HG02885 (cell line): Measurements from ENCODE around the gene FYN.

ENCODE experiments used
- ATAC-seq: cut with Tn5 transposase; IDR thresholded peaks from one replicate; pipeline ENCODE4 v1.9.1; 2021; ENCODE audit warnings: mild to moderate bottlenecking; ENCODE audit not compliant: unreplicated experiment, poor library complexity

Gene FYN

DNA sequence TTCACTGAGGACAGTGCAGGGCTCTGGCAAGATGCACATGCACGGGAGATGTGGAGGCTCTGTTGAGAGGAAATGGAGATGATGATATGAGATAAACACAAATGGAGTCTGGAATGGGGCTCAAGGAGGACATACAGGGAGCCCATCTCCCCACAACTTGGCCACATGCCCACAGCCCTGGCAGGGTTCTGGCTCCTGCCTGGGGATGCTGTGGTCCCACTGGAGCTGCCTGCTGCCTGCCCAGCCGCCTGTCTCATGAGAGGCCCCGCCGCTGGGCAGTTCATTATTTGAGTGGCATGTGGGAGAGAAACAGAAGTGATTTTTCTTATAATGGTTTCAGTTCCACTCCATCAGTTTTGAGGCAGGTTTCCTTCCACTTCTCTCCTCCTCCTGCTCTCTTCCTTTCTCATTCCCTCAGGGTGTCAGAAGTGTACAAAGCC is 134.0 kb downstream of the FYN start:
- peak; percentile 32 for ATAC-seq

DNA sequence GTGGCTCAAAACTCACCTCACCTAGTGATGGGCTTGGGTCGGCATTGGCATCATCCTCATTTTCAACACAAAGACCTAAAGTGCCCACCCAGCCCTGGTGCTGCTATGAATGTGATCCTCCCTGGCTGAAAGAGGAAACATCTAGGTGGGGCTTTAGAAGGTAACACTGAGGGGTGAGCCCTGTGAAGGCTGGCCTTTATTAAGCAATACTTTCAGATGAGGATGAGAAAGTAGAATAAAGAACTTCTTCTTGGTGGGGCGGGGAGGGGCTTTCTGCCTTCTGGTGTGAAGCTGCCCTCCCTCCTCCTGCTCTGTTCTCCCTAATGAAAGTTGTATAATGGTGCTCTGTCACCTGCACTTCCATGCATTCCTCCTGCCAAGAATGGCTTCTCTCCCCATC is 134.6 kb downstream of the FYN start:
- ATAC-seq, result no peak

DNA sequence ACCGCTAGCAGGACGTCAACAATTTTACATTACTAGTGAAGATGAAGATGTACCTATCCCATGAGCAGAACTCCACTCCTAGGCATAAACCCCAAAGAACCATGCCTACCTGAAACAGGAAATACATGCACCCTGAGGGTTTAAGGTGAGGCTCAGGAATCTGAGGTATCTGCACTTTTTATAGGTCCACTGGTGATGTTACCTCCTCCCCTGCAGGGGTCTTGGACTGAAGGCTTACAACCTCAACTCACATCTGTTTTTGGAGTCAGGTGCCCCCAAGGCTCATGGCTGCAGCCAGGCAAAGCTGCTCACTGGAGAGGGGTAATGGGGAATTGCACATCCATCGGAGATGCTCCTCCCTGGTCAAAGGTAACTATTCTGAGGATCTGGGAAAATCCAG is 135.1 kb downstream of the FYN start:
- no peak for ATAC-seq

DNA sequence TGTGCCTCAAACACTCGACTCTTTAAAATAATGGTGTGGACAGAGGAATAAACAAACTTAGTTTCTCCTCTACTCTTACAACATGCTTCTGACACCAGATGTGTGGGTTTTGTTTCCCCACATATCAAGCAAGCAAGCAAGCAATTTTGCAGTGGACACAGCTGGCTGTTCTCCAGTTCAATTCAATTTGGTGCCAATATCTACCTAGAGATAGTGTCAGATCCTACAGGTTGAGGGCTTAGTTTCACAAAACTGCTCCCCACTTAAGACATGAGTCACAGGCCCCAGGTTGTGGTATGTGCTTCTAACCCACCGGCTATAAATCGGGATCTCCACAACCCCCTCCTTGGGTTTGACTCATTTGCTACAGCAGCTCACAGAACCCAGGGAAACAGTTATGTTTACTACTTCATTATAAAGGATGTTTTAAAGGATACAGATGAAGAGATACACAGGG is 136.2 kb downstream of the FYN start:
- no peak for ATAC-seq

DNA sequence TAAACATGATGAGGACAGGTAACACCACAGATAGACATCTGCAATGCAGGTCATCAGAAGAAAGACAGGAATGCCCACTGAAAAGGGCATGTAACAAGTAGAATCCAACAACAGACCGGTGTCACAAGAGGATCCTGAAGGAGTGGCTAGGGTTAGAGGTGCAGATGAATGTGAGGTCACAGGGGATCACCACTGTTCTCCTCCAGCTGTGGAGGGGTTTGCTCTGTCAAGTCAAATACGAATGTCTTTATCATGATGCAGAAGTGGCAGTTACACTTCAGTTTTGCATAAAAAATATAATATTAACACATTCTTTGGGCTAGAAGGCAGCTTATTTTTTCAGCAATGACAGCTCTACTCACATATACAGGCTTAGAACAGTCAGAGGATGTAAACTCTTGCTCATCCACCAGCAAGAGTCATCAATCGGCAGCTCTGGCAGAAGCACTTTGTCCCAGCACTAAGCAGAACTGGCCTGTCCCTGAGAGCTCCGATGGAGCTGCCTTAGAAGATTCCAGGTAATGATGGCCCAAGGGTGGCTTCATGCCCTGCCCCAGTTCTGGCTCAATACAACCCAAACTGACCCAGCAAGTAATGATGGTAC is 137.1 kb downstream of the FYN start:
- ATAC-seq, result no peak

DNA sequence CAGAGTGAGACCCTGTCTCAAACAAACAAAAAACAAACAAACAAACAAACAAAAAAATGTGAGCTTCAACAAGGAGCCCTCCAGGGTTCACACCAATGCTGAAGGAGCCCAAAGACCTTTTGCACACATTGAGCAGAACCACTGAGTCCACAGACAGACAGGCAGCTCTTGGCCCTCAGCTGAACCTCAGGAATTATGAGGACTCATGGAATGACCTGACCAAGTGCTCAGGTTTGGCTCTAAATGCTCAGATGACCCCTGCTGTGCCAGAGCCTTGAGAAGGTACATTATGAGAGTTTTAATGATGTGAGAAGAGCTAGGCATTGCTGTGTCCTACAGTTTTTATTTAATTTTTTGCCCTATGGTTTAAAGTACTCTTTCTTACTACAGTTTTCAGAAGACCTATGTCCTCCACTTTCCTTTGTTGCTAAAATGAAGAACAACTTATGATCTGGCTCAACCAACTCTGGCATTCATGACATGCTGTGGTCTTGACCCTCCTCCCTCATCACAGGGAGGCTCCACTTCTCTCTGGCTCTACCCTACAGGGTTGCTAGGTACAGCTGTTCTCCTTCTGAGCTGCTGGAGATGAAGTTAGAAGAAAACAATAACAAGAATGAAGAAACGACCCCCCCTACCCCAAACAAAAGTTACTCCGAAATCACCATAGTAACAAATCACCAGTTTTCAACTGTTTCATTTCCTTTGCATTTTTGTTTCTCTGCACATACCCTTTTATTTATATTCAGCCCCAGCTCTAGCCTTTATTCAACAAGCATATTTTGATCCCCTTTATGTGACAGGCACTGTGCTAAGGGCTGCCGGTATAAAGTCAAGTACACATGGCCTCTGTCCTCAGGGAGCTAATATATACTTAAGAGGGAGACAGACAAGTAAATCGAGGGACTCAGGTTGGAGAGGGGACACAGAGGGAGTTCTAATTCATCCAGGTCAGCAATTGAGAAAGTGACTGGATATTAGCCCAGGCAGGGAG is 138.9 kb downstream of the FYN start:
- no peak for ATAC-seq

DNA sequence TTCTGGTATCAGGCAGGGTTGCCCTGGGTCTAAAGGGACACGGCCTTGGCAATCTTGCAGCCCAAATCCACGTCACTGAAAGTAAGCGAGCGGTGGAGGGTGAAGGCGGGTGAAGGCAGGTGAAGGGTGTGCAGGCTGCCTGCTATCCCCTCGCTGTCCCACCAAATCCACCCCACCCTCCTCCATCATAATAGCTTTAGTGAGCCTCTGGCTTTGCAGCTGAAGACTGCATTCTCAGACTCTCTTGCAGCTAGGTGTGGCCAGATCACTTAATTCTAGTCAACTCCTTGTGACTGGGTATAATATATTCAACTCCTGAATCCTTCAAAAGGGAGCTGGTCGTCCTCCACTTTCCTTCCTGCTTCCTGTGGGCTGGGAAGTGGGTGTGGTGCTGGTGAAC is 140.9 kb downstream of the FYN start:
- no peak for ATAC-seq

DNA sequence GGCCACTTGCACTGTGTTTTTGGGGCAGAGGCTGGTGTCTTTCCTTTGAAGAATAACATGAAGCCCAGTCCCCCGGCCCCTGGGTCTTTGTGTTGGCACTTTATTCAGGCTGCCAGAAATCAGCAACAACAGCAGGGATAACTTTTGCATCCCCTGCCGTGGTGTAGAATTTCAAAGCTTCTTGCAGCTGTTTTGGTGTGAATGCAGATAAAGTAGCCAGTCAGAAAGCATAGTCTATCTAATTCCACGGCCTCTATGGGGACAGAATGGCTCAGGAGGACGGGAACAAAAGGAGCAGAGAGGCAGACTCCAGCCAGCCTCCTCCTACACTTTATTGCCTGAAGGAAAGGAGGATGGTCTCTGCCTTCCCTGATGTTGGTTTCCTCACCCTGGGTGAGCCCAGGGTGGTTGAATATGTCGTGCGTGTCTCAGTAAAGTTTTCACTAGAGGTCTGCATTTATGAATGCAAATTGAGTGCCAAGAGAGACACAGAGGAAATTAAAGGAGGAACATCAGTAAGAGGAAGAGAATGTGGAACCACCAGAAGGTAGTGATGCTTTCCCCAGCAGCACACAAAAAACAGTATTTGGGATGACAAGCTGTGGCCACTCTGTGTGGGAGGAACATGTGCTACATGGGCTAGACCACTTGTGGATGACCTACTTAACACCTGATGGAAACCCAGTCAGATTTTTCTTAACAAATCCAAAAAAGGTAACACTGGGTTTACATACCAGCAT is 141.6 kb downstream of the FYN start:
- ATAC-seq, result peak; percentile 41

DNA sequence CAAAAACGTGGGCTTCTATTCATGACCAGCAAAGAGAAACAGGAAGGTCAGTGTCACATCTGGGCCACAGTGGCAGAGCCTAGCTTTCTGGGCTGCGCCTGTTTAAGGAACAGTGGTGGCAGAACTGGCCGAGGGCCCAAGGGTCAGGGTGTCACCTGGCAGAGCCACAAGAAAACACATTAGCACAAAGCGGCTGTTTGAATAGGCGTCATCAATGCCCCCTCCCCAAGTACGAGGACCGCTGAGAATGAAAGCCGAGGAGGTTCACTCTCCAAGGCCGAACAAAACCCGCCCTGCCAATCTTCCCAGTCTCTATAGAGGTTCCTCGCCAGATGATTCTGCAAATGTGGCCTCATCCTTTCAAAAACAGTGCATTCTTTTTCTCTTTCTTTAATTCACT is 142.4 kb downstream of the FYN start:
- no peak for ATAC-seq

DNA sequence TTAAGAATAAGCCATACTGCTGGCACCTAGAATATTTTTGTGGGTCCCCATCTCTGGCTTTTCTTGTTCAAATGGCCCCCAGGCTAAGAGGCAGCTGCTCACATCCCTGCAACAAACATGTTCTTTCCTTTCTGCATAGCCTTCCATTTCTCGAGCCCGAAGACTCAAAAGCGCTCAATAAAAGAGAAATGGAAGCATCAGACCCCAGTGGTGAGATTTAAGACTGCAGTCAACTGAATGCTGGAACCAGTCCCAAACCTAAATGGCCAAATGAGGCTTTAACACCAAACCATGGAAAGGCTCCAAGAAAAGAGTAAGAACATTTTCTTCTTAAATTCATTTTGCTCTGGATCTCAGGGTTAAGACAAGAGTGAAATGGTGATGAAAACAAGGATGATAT is 145.4 kb downstream of the FYN start:
- no peak for ATAC-seq

DNA sequence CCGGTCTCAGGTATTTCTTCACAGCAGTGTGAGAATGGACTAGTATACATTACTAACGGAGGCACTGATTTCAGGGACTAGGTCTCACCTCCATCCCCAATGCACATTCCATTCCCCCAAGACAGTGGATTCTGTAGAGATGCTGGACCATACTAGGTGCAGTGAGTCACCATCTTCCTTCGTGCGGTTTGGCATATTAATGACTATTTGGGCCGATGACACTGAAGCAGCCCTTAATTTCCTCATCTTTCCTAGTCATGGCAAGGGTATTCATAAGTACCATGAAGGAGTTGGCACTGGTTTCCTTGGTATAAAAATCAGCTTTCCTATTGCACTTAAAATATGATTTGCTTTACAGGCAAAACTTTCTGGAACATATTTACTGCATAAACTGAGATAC is 146.2 kb downstream of the FYN start:
- ATAC-seq, result no peak

DNA sequence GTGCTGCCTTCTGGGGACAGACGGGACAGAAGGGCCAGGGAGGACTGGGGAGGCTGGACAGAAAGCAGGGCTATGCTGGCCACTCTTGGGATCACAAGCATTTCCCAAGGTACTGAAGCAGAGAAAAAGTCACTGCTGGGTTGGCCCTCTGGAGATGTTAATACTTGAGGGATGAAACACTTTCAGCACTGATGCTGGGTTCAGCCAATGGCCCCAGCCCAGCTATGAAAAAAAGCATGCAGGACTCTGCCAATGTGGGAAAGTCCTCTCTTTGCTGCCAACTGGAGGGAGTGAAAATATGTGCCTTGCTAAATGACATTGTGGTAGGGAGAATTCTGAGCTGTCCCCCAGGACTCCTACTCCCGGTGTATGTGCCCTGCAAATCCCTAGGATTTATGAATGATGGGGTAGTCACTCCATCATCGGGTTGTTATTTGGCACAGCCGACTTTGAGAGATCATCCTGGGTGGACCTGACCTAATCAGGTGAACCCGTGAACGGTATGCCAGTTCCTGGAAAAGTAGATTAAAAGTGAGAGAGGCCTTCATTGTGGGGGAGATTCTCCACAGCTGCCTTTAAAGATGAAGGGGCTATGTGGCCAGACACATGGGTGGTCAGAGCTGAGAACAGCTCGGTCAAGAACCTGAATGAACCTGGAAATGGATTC is 147.7 kb downstream of the FYN start:
- no peak for ATAC-seq

DNA sequence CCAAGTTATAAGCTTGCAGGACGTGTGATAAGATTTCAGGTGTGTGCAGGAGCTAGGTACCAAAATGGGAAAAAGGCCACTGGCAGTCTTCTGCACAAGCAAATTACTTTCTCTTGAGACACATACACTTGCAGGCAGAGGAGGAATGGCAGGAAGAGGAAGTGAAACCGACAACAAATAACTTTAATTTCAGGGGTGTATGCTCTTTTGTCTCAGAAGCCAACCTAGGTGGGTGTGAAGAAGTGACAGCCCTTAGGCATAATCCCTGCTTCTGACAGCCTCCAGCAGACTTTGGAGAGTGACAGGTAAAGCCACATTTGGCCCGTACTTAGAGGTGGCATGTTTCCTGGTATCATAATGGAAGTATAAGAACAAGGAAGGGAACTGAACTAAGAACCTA is 148.7 kb downstream of the FYN start:
- ATAC-seq, result peak; percentile 99

DNA sequence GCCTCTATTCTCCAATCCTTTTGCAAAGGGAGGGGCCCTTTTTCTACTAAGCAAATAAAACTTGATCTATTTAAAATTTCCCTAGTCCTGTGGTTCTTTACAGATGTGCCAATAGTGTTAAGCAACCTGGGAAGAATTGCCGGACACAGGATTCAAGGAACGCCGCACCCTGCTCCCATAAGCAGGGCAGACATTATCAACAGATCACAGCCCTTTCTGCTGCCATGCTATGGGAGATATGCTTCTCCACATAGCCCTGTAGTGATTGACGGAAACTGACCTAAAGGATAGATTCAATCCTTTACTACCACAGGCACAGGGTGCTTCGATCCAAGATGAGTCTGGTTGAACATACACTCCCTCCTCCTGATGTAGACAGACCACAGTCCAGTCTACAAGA is 149.2 kb downstream of the FYN start:
- ATAC-seq, result peak; percentile 35

DNA sequence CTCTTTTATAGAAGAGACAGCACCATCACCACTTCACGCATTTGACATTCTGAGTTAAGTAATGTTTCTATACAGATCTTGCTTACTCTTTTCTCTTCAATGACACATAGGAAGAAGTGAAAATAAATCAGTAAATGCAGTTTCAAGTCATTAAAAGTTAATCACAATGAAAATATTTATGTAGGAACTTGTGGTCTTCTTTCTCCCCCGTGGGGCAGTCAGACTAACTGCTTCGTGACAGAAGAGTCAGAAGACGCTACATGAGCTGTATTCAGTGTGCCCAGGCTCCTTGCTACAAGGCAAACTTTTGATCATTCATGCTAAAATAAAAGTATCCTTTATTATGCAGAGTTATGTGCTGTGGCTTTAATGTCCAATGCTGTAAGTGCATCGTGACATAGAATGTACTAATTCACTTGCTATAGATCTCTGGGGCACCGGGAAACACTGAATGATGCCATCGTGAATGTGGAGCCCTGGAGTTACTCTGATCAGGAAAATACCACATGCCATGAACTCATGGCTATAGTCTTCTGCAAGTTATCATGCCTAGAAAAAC is 149.8 kb downstream of the FYN start:
- no peak for ATAC-seq

DNA sequence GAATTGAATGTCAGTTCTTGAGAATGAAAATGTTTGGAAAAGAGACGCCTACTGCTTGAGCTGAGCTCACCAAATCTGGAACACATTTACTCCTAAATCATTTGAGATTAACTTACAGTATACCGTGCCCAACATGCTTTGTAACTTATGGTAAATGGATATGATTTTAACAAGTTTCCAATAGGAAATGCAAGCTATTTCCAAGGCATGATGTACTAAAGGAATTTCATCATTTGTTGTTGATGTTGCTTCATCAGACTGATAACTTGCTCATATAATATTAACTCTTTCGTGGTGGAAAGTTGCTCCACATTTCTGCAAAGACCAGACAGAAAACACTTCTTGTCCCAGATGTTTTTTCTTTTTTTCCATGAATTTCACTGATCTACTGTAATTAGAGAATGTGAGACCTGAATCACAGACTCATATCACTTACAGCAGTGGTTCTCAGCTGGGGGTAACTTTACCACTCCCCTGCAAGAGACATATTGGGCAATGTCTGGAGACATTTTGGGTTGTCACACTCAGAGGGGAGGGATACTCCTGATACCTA is 151.0 kb downstream of the FYN start:
- no peak for ATAC-seq

DNA sequence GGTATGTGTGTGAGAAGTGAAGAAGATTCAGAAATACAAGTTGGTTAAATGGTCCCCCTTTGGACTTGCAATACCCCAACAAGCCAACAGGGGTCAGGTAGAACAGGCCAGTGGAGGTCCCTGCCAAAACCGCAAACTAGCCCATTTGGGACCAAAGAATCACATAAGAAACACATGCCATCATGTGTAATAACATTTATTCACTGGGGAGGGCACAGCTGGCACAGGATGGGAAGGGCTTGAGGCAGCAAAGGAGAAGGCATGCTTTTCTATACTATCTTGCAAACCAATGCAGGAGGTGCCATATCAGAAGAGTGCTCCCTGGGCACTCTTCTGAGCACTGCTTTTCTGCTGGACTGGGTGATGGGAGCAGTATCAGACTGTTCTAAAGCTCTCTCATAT is 151.5 kb downstream of the FYN start:
- no peak for ATAC-seq

DNA sequence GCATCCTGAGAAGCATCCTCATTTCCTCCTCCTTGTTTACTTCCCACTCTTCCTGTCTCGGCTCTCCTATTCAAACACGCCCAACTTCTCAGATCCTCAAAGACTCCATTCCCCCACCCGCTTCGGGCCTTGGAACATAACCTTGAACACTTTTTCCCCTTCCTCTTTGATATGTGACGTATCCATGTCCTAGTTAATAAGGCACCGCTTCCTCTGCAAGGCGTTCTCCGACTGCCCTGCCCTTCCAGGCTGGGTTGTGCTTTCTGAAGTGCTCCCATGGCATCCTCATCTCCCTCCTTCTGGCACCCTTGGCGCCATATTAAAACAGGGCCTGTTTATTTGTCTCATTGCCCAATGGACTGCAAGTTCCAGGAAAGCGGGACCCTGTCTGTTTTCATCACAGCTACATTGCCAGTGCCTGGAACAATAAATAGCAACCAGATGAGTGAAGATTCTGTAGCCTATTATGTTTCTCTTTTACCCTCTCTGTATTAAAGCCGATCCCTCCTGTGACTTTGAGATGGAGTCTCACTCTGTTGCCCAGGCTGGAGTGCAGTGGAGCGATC is 152.2 kb downstream of the FYN start:
- no peak for ATAC-seq

DNA sequence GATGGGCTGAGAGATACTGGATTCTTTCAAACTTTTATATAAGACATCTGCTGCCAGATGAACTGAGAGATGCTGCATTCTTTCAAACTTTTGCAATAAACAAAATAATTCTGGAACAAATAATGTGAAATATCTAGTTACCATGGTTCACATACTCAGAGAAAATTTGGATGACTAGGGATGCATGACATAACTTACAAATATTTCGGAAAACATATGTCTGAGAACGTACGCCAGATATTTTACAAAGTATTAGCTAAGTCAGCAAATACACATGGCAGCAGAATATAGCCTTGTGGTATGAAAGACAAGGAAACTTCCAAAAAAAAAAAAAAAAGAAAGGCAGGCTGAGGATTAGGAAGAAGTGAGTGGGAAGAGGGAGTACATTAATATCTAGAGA is 154.3 kb downstream of the FYN start:
- no peak for ATAC-seq

DNA sequence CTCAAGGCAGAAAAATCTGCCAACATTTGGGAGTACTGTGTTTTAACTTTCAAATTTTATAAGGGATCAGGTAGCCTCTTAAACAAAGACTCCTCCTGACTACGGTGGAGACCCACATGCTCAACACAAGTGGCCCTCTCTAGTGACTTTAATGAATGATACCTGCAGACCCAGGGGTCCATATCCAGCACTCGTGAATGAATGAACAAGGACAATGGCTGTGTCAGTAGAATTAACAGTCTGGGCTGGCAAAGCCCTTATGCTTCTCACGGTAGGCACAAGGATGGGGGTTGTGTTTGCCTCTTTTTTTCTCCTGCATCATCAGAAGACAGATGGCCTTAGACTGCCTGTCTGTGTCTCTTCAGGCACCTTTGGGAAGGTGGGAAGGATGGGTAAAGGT is 154.9 kb downstream of the FYN start:
- ATAC-seq, result no peak
